A549 treated with Hydrocortisone at 1 μM for 4 hours (cell line): ENCODE measurements around the gene UBE2D4. TPM values are rescaled to one million over a fixed set of nuclear protein-coding genes. Genes with fewer than 3 reads are reported as not detected.

Source experiments
- total RNA-seq: library from RNA; stranded (reverse); fragments of 200-300 nt; extraction: Qiagen RNA extraction; gene quantifications from 5 replicates; pipeline ENCODE4 v1.2.3, GENCODE V29; 2022

The UBE2D4 gene
- total RNA-seq = 7.0 to 11.0 TPM (median 9.7 TPM) in 5 replicates

DNA sequence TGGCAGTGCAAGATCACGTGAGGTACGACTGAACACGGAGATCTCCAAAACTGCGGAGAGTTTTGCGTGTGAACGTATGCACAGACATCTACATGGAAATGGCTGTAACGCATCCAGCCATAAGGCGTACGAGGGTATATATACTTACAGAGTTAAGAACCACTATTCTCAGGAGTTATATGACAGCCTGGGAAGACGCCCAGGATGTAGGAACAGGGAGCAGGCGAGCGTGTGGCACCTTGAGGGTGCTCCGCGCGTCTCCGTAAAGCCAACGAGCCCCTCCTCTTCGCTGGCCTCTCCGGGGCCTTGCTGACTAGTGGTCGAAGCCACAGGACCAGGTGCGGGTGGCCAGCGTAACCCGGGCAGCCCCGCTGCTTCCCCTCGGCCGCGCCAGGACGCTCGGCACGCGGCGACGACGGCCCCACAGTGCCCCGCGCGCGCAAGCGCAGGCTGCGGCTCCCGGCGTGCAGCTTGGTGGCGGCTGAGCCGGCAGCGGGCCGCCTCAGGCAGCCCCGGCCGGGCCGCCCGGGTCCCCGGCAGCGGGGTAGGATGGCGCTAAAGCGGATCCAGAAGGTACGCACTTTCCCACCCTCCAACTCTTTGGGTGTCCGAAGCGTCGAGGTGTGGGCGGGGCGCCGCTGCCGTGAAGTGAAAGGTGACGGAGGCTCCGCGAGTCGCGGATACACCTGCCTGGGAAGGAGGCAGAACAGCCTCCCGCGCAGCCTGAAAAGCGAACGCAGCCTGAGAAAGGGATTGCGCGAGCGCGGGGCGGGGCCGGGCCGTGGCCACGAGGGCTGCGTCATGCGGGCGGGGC is at the start of gene UBE2D4:
Gene UBE2D4, plus strand, starts transcription at position 453 of the 814 bp plus-strand sequence. Its CDS starts 97 bp downstream, at position 550.

DNA sequence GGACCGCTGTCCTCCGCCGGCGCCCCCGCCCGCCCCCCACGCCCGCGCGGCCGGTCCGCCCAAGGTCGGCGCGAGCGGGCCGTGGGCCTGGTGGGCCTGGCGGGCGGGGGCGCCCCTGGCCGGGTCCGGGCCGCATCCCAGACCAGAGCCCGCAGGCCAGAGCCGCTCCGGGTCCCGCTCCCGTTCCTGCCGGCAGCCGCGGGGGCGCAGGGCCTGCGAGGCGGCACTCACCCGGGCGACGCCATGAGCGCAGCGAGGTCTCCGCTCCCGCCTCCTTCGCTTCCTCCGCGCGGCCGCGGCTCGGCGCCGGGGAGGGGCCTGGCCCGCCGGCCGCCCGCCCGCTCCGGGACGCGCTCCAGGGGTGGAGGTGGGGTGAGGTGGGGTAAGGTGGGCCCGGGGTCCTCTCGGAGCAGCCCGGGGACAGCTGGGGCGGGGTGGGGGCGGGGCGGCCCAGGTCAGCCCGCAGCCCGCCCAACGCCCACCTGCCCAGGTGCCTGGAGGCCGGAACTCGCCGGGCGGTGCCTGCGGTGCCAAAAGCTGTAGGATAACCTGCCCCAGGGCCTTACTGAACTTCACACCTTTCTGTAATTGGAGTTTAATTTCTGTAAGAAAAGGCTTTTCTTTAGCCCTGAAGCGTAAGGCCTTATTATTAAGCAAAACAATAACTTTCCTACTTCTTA is 19.8 kb upstream of the UBE2D4 start, which contains the start of gene URGCP:
Gene URGCP, minus strand, starts transcription at position 266 of the 680 bp plus-strand sequence. Its CDS starts 21 bp downstream, at position 245.

DNA sequence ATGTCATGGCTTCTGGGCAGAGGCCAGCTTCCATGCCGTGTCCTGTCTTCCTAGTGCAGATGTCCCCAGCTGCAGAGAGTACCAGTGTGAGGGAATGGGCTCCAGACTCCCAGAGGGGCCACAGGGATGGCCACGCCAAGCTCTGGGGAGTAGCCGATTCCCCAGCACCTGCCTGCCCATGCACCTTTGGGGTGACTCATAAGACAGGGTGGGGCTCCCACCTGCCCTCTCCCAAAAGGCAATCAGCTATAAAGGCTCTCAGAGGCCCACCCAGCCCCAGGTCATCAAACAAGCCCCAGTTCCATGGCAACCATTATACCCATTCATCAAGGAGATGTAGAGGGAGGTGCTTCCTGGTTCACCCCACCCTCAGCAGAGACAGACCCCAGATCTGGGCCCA is 71.3 kb downstream of the UBE2D4 start, which contains the start of gene SPDYE1:
Gene SPDYE1, plus strand, starts transcription at position 366 of the 400 bp plus-strand sequence. CDS start 2,053 bp downstream, outside the sequence.

Other genes with a start within 250 kb of the UBE2D4 start
- 86.8 to 92.2 TPM (median 90.1 TPM) in 5 replicates for gene COA1, start 196.9 kb upstream of the UBE2D4 start, total RNA-seq
- 68.8 to 84.5 TPM (median 74.3 TPM) in 5 replicates for gene BLVRA, start 167.8 kb upstream of the UBE2D4 start, total RNA-seq
- 217 to 265 TPM (median 246 TPM) in 5 replicates for gene MRPS24, start 56.9 kb upstream of the UBE2D4 start, total RNA-seq
- 26.7 to 32.4 TPM (median 28.1 TPM) in 5 replicates for gene URGCP, start 19.8 kb upstream of the UBE2D4 start, total RNA-seq
- not detected in 5 replicates for gene SPDYE1, start 71.5 kb downstream of the UBE2D4 start, total RNA-seq
- 68.0 to 72.5 TPM (median 70.2 TPM) in 5 replicates for gene DBNL, start 118.3 kb downstream of the UBE2D4 start, total RNA-seq
- not detected in 5 replicates for gene PGAM2, start 139.1 kb downstream of the UBE2D4 start, total RNA-seq
- 5.3 to 7.4 TPM (median 5.9 TPM) in 5 replicates for gene POLM, start 156.1 kb downstream of the UBE2D4 start, total RNA-seq
- 0.02 to 0.13 TPM (median 0.07 TPM) in 4 of 5 replicates, not detected in the other for gene AEBP1, start 177.9 kb downstream of the UBE2D4 start, total RNA-seq
- 146 to 165 TPM (median 161 TPM) in 5 replicates for gene POLD2, start 197.1 kb downstream of the UBE2D4 start, total RNA-seq
- gene MYL7, start 214.9 kb downstream of the UBE2D4 start, total RNA-seq = not detected in 5 replicates